Stomach (tissue), 4 donors: Measurements from ENCODE around the gene UQCC2.

Experiments
- CTCF ChIP-seq, 7 experiments: fragments of 450-650 bp in 4 of 7; fragments of 200-600 bp in 3 of 7; sonication (generic) in 3 of 7; IDR thresholded peaks; one replicate each; pipeline ENCODE4 v1.5.1; 2016 to 2019; ENCODE audit warnings: antibody characterized with exemption in 7 of 7, control low read depth in 2 of 7, mild to moderate bottlenecking in 1 of 7
- POLR2AphosphoS5 ChIP-seq, 3 donors: sonication (generic); formaldehyde crosslinking; IDR thresholded peaks; one replicate each; pipeline ENCODE4 v1.6.1; 2016; ENCODE audit warnings: antibody characterized with exemption in 3 of 3

GRCh38 chr6:33693186-33694105, 18.1 kb downstream of the UQCC2 start:
- TF ChIP-seq POLR2AphosphoS5 (IDR thresholded peaks at IDR 0.05) (no peak), CTCF (IDR thresholded peaks at IDR 0.05) (no peak)
